Neuronal stem cell (in vitro differentiated cells): ENCODE measurements around the gene VPS13D.
A peak's percentile ranks its signal among the peaks of the same experiment; 100 is the strongest.

Experiments used
- DNase-seq: peaks from one replicate; pipeline ENCODE4 v3.0.0-alpha.2; 2013; ENCODE audit warnings: low spot score
- H2AFZ ChIP-seq: one replicate; pipeline ENCODE4 v1.6.1; 2013; ENCODE audit warnings: mild to moderate bottlenecking, low read length, inconsistent platforms
- H2AK5ac ChIP-seq: 2 replicates; pipeline ENCODE4 v1.6.1; 2013; ENCODE audit warnings: low read depth, mild to moderate bottlenecking, inconsistent platforms, low read length, moderate library complexity, mixed read lengths
- H2BK120ac ChIP-seq: 2 replicates; pipeline ENCODE4 v1.6.1; 2013; ENCODE audit warnings: low read depth, mild to moderate bottlenecking, inconsistent platforms, low read length, moderate library complexity, mixed read lengths
- H2BK12ac ChIP-seq: one replicate; pipeline ENCODE4 v1.6.1; 2013; ENCODE audit warnings: low read length, inconsistent platforms
- H2BK15ac ChIP-seq: 2 replicates; pipeline ENCODE4 v1.6.1; 2013; ENCODE audit warnings: mild to moderate bottlenecking, low read length, inconsistent platforms, mixed read lengths
- H2BK5ac ChIP-seq: one replicate; pipeline ENCODE4 v1.6.1; 2013; ENCODE audit warnings: inconsistent platforms, mild to moderate bottlenecking, low read length, moderate library complexity
- H3K14ac ChIP-seq: one replicate; pipeline ENCODE4 v1.6.1; 2013; ENCODE audit warnings: low read length, inconsistent platforms
- H3K18ac ChIP-seq: 2 replicates; pipeline ENCODE4 v1.6.1; 2013; ENCODE audit warnings: low read length, inconsistent platforms
- H3K23ac ChIP-seq: 2 replicates; pipeline ENCODE4 v1.6.1; 2013; ENCODE audit warnings: low read depth, mild to moderate bottlenecking, mixed read lengths, low read length, inconsistent platforms; ENCODE audit not compliant: poor library complexity
- H3K27ac ChIP-seq: replicated peaks from 3 replicates; pipeline ENCODE4 v1.5.1; 2013; ENCODE audit warnings: low read length, inconsistent platforms
- H3K27me3 ChIP-seq, 3 experiments: 2 replicates each; pipeline ENCODE4 v1.6.1; 2013; ENCODE audit warnings: low read length in 3 of 3, mild to moderate bottlenecking in 2 of 3, inconsistent platforms in 1 of 3, low read depth in 1 of 3, mixed read lengths in 1 of 3, moderate library complexity in 1 of 3; ENCODE audit not compliant: control insufficient read depth in 3 of 3, insufficient read depth in 3 of 3
- H3K36me3 ChIP-seq, 2 donors: replicated peaks in 1 of 2; 2 replicates each; pipeline ENCODE4 v1.6.1; 2013; ENCODE audit warnings: low read length in 2 of 2; ENCODE audit not compliant: control insufficient read depth in 2 of 2, insufficient read depth in 2 of 2
- H3K4ac ChIP-seq: 2 replicates; pipeline ENCODE4 v1.6.1; 2013; ENCODE audit warnings: inconsistent platforms, mild to moderate bottlenecking, low read length, moderate library complexity
- H3K4me1 ChIP-seq, 2 donors: 1 replicate in 1 of 2; 2 replicates in 1 of 2; pipeline ENCODE4 v1.6.1; 2013; ENCODE audit warnings: low read length in 2 of 2, low read depth in 1 of 2; ENCODE audit not compliant: control insufficient read depth in 2 of 2, insufficient read depth in 1 of 2
- H3K4me2 ChIP-seq: one replicate; pipeline ENCODE4 v1.6.1; 2013; ENCODE audit warnings: mild to moderate bottlenecking, low read length, inconsistent platforms; ENCODE audit not compliant: insufficient read depth, poor library complexity, severe bottlenecking
- H3K4me3 ChIP-seq, 2 donors: 2 replicates each; pipeline ENCODE4 v1.5.1; 2013; ENCODE audit warnings: low read length in 2 of 2, mild to moderate bottlenecking in 2 of 2, inconsistent platforms in 1 of 2, moderate library complexity in 1 of 2
- H3K79me1 ChIP-seq: one replicate; pipeline ENCODE4 v1.6.1; 2013; ENCODE audit warnings: low read depth, mild to moderate bottlenecking, inconsistent platforms, low read length, moderate library complexity
- H3K9ac ChIP-seq: one replicate; pipeline ENCODE4 v1.6.1; 2013; ENCODE audit warnings: mild to moderate bottlenecking, low read depth, low read length, inconsistent platforms; ENCODE audit not compliant: poor library complexity
- H3K9me3 ChIP-seq, 2 donors: replicated peaks in 1 of 2; 2 replicates each; pipeline versions ENCODE3 to v1.6.1; 2013; ENCODE audit warnings: low read length in 2 of 2, mild to moderate bottlenecking in 2 of 2, inconsistent platforms in 1 of 2, low read depth in 1 of 2, mixed read lengths in 1 of 2, moderate library complexity in 1 of 2; ENCODE audit not compliant: control insufficient read depth in 2 of 2, insufficient read depth in 1 of 2
- H4K8ac ChIP-seq: one replicate; pipeline ENCODE4 v1.6.1; 2013; ENCODE audit warnings: low read depth, mild to moderate bottlenecking, inconsistent platforms, low read length, moderate library complexity
- H4K91ac ChIP-seq: one replicate; pipeline ENCODE4 v1.6.1; 2013; ENCODE audit warnings: low read length, low read depth, mild to moderate bottlenecking, inconsistent platforms; ENCODE audit not compliant: poor library complexity
- WGBS, 2 donors: extraction: QIAGEN DNeasy Blood & Tissue Kit; methylation state at CpG; one replicate each; pipeline ENCODE4 v1.1.7; 2013; ENCODE audit warnings: missing lambda C conversion rate in 2 of 2, mixed read lengths in 1 of 2; ENCODE audit not compliant: insufficient read length in 2 of 2, insufficient replicate concordance in 1 of 2; ENCODE audit errors: extremely low coverage in 2 of 2; 5-methylcytosine and 5-hydroxymethylcytosine counted together

The VPS13D gene

GRCh38 chr1:12457771-12458170 is 227.9 kb downstream of the VPS13D start:
- Histone ChIP-seq H3K18ac (no peak overlapping the region), H3K4me2 (no peak overlapping the region), H3K4me1 (peaks cover 12 to 23% of the 10 kb centered on the region in 2 donors), H3K27me3 (no peaks in the 10 kb centered on the region), H2AFZ (no peak overlapping the region), H4K91ac (no peak overlapping the region), H3K9me3 (no peaks in the 10 kb centered on the region), H2BK12ac (no peak overlapping the region), H3K23ac (no peak overlapping the region), H2BK15ac (no peak overlapping the region), H3K36me3 (peaks cover 0 to 2% of the 10 kb centered on the region in 2 donors), H3K4ac (no peak overlapping the region), H4K8ac (no peak overlapping the region), H3K14ac (no peak overlapping the region), H2BK120ac (no peak overlapping the region), H3K9ac (no peak overlapping the region), H3K27ac (no peak overlapping the region), H3K79me1 (no peaks in the 10 kb centered on the region), H2BK5ac (no peak overlapping the region), H3K4me3 (no peak overlapping the region), H2AK5ac (no peak overlapping the region)
- no peak for DNase-seq
- WGBS, 2 donors = no CpG with 5 or more reads among the region's 4 CpGs

GRCh38 chr1:12458571-12458970 is 228.7 kb downstream of the VPS13D start:
- H3K4ac ChIP-seq = no peak overlapping the region
- H2BK15ac ChIP-seq = no peak overlapping the region
- H3K27me3 ChIP-seq = no peaks in the 10 kb centered on the region
- H2BK12ac ChIP-seq = no peak overlapping the region
- H3K18ac ChIP-seq = no peak overlapping the region
- H2AFZ ChIP-seq = no peak overlapping the region
- H3K4me2 ChIP-seq = no peak overlapping the region
- peaks cover 0 to 6% of the 10 kb centered on the region in 2 donors for H3K36me3 ChIP-seq
- H2BK5ac ChIP-seq = no peak overlapping the region
- H2BK120ac ChIP-seq = no peak overlapping the region
- no peak overlapping the region for H3K9ac ChIP-seq
- H3K14ac ChIP-seq = no peak overlapping the region
- H3K4me3 ChIP-seq = no peak overlapping the region
- no peak for DNase-seq
- no peaks in the 10 kb centered on the region for H3K9me3 ChIP-seq
- no peak overlapping the region for H3K23ac ChIP-seq
- H4K91ac ChIP-seq = no peak overlapping the region
- no peak overlapping the region for H4K8ac ChIP-seq
- H3K27ac ChIP-seq = no peak overlapping the region
- H2AK5ac ChIP-seq = no peak overlapping the region
- no peaks in the 10 kb centered on the region for H3K79me1 ChIP-seq
- peaks cover 12 to 20% of the 10 kb centered on the region in 2 donors for H3K4me1 ChIP-seq
- WGBS, 2 donors = no CpG with 5 or more reads among the region's 1 CpG

- Histone ChIP-seq H3K79me1 (no peaks in the 10 kb centered on the region), H4K8ac (no peak overlapping the region), H2AK5ac (no peak overlapping the region), H3K9me3 (no peaks in the 10 kb centered on the region), H2BK120ac (no peak overlapping the region), H3K4me3 (no peak overlapping the region), H3K4ac (no peak overlapping the region), H3K23ac (no peak overlapping the region), H3K18ac (no peak overlapping the region), H2BK12ac (no peak overlapping the region), H3K4me2 (no peak overlapping the region), H3K14ac (no peak overlapping the region), H2BK15ac (no peak overlapping the region), H3K27ac (no peak overlapping the region), H3K4me1 (peaks cover 12 to 15% of the 10 kb centered on the region in 2 donors), H4K91ac (no peak overlapping the region), H3K36me3 (peaks cover 0 to 8% of the 10 kb centered on the region in 2 donors), H3K27me3 (no peaks in the 10 kb centered on the region), H2BK5ac (no peak overlapping the region), H2AFZ (no peak overlapping the region), H3K9ac (no peak overlapping the region)
- WGBS, 2 donors = no CpG with 5 or more reads among the region's 6 CpGs
- no peak for DNase-seq
Observed at GRCh38 chr1:12460121-12460520, 230.3 kb downstream of the VPS13D start.

- Histone ChIP-seq H2BK5ac (no peak overlapping the region), H4K8ac (no peak overlapping the region), H2BK12ac (no peak overlapping the region), H2BK15ac (no peak overlapping the region), H3K27ac (peak overlapping the region; percentile 60), H3K14ac (no peak overlapping the region), H2AFZ (no peak overlapping the region), H3K4me1 (peaks cover 12 to 15% of the 10 kb centered on the region in 2 donors), H3K18ac (no peak overlapping the region), H3K9me3 (no peaks in the 10 kb centered on the region), H3K9ac (no peak overlapping the region), H3K79me1 (no peaks in the 10 kb centered on the region), H3K4ac (no peak overlapping the region), H3K27me3 (no peaks in the 10 kb centered on the region), H3K4me2 (no peak overlapping the region), H3K23ac (no peak overlapping the region), H3K4me3 (no peak overlapping the region), H2BK120ac (no peak overlapping the region), H3K36me3 (peaks cover 0 to 8% of the 10 kb centered on the region in 2 donors), H4K91ac (no peak overlapping the region), H2AK5ac (no peak overlapping the region)
- DNase-seq = peak; percentile 49
- WGBS, 2 donors = no CpG with 5 or more reads among the region's 6 CpGs
Observed at GRCh38 chr1:12460911-12461621, 231.2 kb downstream of the VPS13D start.
